Cardiac septum (tissue), 1 donor: ENCODE measurements around the gene CD300LD. TPM values are rescaled to one million over a fixed set of nuclear protein-coding genes. Genes with fewer than 3 reads are reported as not detected.
"Not testable (repeated sequence)": the region's sequence is repeated elsewhere in the genome, so short reads cannot be mapped to it uniquely, and the experiment has no call there.

Experiments used
- DNase-seq: peaks from one replicate; pipeline ENCODE4 v3.0.0-alpha.2; 2020; ENCODE audit warnings: low spot score
- intact Hi-C: fragments of 100-400 bp; cut with DNase I; formaldehyde crosslinking; loops from one replicate; pipeline ENCODE4 v1.14.0; 2022
- total RNA-seq: library from RNA; stranded (reverse); fragmentation: NEBNext Ultra II Directional; extraction: Animal tissue kit (Norgen Biotek cat#: 25700); gene quantifications from one replicate; pipeline ENCODE4 v1.2.1, GENCODE V29; 2021
- donor health status: DM: no; HTN: no; CAD: no.

The CD300LD gene
- total RNA-seq, 1 donor from 2014 or later = not detected

DNA sequence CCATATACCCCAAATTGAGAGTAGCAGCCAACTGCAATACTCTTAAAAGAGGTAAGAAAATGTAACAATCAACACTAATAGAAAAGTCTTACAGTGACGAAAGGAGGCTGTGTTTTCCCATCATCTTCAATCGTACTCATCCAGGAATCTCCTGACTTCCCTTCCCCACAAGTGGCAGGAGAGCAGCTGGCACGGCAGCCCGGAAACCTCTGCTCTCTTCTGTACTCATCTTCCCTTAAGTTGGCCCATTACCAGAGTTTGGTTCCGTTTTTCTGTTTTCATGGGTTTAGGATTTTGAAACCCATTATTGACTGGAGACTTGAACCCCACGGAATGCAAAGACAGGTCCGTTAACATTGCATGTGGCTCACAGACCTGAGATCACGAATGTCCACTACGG, 13.1 kb downstream of the CD300LD start:
- DNase-seq = no peak
- intact Hi-C loops = no loop called here

DNA sequence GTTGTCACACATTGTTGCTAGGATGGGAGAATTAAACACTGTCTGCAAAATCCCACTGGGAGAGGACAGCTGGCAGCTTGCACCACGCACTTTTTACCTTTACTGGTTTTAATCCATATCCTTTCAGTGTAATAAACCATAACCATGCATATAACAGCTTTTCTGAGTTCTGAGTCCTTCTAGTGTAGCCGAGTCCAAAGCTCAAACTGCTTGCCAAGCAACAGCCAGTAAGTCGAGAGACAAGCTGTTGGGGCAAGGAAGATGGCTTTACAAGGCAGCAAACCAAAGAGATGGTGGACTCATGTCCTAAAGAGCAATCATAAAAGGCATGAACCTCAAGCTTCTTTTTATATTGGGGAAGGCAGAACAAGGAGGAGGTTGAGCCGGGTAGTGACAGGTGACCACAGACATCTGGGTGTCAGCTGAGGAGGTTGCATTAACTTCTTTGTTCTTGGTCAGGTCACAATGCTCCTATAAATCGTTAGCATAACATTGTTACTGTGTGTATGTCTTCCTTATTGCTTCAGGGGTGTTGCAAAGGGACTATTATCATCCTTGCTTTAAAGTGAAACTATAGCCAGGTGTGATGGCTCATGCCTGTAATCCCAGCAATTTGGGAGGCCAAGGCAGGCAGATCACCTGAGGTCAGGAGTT, 17.5 kb downstream of the CD300LD start:
- intact Hi-C loops = no loop called here

DNA sequence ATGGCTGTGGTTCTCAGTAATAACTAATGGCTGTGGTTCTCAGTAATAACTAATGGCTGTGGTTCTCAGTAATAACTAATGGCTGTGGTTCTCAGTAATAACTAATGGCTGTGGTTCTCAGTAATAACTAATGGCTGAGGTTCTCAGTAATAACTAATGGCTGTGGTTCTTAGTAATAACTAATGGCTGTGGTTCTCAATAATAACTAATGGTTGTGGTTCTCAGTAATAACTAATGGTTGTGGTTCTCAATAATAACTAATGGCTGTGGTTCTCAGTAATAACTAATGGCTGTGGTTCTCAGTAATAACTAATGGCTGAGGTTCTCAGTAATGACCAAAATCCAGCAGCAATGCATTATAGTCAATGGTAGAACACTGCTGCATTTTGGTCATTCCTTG, 18.4 kb downstream of the CD300LD start:
- DNase-seq, intact Hi-C loops: not testable (repeated sequence)

More for the DNA sequence above, 17.5 kb downstream of the CD300LD start:
- no peak for DNase-seq

DNA sequence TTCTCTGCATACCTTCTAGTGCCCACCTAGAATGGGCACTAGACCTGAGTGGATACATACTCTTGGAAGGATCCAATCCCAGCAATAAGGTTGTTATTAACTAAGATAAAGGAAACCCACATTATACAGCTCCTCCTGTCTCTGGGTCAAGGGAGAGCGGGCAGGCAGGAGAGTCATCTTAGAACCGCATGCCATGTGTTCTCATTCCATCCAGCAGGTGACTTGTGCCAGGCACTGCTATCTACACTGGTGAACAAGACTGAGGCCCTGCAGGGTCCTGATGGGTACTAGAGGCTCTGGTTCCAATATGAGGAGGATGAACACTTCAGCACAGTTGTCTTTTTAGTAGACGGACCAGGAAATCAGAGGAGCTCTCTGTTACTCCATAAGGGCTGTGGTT, 18.9 kb downstream of the CD300LD start:
- DNase-seq = no peak
- intact Hi-C loops = no loop called here

DNA sequence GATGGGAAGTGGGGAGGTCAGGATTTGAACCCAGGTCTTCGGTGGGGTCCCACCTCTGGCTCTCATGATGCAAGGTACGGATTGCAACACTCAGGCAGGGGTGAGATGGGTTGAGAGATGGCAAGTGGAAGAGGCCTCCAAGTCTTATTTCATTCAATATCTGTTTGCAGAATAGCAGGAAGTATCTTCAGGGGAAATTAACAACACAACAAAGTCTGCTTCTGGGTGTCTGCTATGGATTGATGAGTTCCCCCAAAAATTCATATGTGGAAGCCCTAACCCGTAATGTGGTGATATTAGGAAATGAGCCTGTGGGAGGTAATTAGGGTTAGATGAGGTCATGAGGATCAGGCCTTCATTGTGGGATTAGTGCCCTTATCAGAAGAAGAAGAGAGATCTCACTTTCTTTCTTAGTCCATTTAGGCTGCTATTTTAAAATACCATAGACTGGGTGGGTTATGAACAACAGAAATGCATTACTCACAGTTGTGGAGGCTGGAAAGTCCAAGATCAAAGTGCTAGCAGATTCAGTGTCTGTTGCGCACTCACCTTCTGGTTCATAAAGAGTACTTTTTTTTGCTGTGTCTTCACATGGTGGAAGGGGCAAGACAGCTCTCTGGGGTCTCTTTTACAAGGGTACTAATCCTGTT, 20.3 kb downstream of the CD300LD start:
- no peak for DNase-seq
- intact Hi-C loops = no loop called here

DNA sequence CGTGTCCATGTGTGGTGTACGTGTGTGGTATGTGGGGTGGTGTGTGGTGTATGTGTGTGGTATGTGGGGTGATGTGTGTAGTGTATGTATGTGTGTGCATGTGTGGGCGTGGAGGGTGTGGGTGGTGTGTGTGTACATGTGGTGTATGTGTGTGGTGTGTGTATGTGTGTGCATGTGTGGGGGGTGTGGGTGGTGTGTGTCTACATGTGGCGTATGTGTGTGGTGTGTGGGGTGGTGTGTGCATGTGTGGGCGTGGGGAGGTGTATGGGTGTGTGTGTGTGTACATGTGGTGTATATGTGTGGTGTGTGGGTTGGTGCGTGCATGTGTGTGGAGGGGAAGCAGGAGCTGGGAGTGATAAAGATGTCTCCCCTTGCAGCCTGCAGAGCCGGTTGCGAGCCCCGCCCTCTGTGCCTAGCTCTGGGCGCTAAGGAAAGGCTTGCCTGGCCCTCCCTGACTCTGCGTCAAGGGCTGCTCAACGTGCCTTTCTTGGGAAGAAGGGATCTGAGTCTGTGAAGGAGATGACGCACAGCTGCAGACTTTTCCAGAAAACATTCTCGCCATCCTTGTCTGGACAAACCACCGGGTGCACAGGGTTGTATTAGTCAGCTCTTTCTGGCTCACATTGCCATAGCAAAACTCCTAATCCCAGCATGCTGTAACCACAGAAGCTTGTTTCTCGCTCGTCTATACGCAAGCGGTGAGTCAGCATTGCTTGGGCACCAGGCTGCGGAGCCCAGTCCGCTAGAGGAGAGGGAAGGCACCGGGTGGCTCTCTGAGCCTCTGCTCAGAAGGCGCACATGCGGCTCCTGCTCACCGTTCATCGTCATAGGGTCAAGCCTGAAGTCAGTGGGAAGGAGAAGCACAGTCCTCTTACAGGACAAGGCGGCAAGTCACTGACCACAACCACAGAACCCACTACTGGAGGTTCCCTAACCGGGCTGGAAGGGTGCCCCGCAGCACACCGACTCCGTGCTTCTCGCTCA, 22.8 kb downstream of the CD300LD start:
- intact Hi-C loops = loop anchor here (10.0 kb wide), 1 partner anchor 165 kb away; the partner anchor contains the start of gene RAB37

DNA sequence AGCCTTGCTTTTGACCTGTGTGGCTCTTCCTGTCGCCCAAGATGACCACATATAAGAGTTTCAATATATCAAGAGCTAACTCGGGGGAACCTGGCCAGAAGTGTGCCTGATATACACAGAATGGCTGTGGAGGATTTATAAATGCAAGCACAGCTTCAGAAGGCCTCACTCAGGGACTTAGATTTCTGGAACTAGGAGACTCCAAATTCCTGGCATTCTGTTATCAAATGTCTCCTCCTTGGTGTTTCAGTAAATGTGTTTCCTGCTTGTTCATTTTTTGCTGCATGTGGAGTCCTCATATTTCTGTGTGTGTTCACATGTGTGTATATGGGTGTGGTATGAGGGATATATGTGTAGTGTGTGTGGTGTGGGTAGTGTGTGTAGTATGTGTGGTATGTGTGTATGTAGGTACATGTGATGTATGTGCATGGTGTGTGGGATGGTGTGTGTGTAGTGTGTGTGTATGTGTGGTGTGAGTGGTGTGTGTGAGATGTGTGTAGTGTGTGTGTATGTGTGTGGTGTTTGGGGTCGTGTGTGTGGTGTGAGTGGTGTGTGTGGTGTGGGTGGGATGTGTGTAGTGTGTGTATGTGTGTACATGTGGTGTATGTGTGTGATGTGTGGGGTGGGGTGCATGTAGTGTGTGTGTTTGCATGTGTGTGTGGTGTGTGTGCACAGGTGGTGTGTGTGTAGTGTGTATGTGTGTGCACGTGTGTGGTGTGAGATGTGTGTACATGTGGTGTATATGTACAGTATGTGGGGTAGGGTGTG, 23.8 kb downstream of the CD300LD start:
- no peak for DNase-seq
- intact Hi-C loops = loop anchor here (10.0 kb wide), 1 partner anchor 167 kb away; the partner anchor contains the start of gene RAB37

More for the DNA sequence above, 22.8 kb downstream of the CD300LD start:
- DNase-seq = no peak

DNA sequence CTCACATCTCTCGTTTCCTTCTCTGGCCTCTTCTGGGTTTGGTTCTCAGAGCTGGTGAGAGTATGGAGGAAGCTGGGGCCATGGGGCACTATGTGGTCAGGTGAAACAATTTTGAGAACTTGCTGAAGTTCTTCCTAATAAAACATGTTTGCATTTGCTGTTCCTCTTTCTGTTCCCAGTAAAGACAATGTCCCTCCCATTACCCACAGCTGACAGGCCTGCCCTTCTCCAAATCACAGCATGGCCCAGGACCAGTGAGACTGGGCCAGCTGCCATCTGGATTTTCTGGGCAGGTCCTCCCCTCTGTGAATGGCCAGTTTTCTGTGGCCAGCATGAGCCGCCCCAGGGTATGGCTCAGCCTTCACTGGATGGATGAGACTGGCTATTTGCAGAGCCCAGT, 24.7 kb downstream of the CD300LD start, which contains the start of gene CD300H:
Gene CD300H, minus strand, starts transcription at position 113 of the 400 bp plus-strand sequence.
- intact Hi-C loops = loop anchor here (10.0 kb wide), 1 partner anchor 167 kb away; the partner anchor contains the start of gene RAB37

DNA sequence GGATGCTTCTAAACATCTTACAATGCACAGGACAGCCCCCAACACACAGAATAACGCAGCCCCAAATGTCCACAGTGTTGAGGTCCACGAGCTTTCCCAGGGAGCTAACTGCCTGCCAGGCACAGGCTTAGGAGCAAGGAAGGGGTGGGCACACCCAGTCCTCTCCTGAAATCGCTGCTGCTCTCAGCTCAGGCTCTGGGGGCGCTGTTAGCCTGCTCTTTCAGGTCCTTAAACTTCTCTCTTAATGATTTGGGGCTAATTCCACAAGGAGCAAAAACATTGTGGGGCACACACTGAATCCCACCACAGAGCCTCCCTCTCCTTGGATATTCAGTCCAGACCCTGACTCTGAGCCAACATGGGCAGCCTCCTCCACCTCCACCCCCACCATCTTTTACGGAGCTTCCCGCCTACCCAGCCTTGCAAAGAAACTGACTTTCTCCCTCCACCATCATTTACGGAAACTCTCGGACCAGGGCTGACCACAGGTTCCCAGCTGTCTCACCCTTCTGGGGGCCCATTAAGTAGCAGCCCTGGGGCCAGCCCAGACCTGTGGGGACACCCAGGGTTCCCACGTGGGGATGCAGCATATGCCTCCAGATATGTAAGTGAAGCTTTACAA, 25.8 kb downstream of the CD300LD start:
- no peak for DNase-seq
- intact Hi-C loops = loop anchor here (10.0 kb wide), 1 partner anchor 169 kb away; the partner anchor contains the start of gene RAB37

More for the DNA sequence above, 24.7 kb downstream of the CD300LD start, which contains the start of gene CD300H:
- no peak for DNase-seq

DNA sequence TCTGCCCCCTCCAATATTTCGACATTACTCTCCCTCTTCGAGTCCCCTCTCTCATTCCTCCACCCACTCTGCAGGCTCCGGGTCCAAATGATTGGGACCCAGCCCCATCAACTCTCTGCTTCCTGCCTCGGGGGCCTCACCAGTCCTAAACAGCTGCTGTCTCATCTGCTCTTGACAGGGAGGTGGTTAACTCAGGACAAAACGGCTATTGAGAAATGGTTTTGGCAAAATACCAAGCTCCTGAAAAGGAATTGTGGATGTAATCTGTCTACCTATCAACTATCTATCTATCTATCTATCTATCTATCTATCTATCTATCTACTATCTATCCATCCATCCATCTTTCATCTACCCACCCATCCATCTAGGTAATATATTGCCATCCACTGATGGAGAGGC, 27.0 kb downstream of the CD300LD start:
- intact Hi-C loops = loop anchor here (10.0 kb wide), 1 partner anchor 170 kb away; the partner anchor contains the start of gene RAB37
- DNase-seq = no peak

DNA sequence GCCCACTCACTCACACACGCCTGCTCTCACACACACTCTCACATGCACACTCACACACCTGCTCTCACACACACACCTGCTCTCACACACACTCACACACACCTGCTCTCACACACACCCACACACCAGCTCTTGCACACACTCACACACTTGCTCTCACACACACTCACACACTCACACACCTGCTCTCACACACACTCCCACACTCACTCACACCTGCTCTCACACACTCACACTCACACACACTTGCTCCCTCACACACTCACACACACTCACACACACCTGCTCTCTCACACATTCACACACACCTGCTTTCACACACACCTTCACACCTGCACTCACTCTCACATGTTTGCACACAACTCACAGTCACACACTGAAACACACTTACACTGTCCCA, 28.7 kb downstream of the CD300LD start:
- DNase-seq = no peak
- intact Hi-C loops = loop anchor here (10.0 kb wide), 1 partner anchor 171 kb away; the partner anchor contains the start of gene RAB37

DNA sequence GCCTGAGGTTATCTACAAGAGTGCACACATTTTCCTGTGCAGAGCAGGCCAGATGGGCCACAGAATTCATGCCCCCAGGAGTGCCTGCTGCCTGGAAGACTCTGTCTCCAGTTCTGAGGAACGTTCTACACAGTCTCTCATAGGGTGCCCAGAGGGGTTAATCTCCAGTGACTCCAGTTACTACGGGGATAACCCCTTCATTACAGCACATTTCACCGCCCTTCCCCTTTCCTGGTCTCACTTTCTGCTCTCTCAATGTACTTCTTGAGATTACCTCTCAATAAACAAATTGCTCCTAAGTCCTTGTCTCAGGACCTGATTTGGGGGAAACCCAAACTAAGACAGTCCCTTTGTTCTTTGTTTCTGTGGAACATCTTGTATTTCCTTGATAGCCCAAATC, 30.5 kb downstream of the CD300LD start:
- intact Hi-C loops = loop anchor here (10.0 kb wide), 1 partner anchor 173 kb away; the partner anchor contains the start of gene RAB37
- no peak for DNase-seq

DNA sequence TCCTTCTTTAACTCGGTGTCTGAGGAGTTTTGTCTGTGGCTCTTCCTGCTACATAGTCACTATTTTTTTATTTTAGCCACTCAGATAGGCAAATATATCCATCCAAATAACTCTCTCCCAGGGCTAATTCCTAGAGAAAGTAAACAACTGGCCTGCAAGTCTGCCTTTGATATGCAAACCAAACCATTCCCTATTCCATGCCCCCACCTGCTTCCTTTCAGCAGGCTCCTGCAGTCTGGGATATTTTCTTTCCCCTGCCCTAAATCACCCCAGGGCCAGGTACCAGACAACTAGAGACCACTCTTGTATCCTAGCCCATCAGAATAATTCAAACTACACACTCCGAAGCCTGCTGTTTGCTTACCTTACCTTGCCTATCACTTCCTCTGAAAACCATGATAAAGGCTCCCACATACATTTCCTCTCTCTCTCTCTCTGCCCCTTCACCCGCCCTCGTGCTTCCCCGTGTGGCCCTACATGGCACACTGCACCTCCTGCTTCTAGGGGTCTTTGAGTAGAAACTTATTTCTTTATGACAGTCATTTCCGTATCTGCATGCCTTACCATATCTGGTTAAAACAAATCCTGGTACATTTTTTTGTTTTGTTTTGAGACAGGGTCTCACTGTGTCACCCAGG, 33.1 kb downstream of the CD300LD start:
- intact Hi-C loops = no loop called here
- DNase-seq = no peak

DNA sequence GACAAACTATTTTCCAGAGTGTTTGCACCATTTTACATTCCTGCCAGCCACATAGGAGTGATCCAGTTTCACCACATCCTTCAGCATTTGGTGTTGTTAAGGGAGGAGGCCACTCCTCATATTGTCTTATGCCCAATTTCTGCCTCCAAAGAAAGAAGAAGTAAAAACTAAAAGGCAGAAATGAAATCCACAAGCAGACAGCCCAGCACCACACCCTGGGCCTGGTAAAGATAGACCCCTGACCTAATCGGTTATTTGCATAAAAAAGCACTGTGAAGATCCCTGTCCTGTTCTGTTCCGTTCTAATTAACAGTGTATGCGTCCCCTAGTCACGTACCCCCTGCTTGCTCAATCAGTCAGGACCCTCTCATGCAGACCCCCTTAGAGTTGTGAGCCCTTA, 33.7 kb downstream of the CD300LD start:
- DNase-seq, intact Hi-C loops: not testable (repeated sequence)

DNA sequence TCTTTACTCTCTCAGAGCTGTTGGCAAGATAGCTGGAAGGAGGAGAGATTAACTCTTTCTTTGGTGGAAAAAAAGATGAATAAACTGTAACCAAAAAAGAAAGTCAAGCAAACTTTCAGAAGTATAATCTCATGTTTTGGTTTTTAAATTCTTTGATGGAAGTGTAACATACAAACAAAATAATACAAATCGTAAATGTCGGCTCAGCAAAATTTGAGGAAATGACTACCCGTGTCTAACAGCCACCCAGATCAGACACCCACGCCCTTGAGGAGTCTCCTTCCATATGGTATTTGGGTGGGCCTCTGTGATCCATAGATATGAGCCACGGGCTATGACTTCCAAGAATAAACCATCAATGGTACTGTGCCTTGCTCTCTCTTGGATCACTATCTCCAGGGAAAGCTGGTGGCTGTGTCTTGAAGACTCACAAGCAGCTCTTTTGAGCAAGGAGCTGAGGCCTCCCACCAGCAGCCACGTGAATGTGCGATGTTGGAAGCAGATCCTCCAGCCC, 36.6 kb downstream of the CD300LD start:
- no peak for DNase-seq
- intact Hi-C loops = no loop called here

DNA sequence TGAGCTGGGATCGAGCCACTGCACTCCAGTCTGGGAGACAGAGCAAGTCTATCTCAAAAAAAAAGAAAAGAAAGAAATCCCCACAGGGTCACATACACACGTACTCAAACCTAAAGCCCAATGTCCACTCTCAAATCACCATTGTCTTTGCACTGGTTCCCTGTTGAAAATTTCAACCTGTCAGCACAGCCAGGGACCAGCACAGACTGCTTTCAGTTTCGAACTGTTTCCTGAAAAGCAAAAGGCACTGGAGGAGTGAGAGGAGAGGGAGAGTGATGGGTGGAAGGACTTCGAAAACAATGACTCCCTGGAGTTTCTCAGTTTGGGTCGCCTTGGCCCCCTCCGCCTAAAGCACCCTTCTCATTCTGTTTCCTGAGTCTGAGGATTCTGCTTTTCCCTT, 37.2 kb downstream of the CD300LD start:
- intact Hi-C loops = no loop called here
- no peak for DNase-seq

DNA sequence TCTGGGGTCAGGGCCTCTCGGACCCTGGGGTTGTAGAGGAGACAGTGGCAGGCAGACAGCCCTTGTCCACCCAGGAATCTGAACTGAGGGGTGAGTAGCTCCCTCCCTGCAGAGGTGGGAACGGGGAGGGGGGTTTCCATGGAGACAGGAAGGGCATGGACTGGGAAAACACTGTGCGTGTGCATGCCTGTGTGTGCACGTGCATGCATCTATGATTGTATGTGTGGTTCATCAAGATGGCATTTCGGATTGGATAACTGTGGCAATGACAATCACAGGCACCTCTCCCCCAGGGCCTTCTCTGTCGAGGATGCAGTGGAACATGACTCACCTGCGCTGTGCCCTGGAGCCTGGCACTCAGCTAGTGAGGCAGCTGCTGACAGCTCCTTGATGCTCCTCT, 40.0 kb downstream of the CD300LD start:
- intact Hi-C loops = no loop called here

DNA sequence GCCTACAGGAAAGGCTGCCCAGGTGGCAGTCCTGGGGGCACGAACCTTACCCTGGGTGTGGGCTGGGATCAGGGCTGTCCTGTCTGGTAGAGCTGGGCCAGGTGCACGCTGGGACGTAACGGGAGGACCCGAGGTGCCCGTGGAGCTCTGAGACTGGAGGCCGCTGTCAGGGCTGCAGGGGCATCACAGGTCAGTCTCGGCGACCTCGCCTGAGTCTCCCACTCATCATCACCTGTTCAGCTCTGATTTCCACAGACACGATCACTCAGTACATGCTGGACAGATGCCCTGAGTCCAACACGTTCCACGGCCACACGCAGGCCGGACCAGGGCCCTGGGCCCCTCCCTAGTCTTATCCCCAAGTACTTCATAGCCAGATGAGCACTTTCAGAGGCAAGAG, 41.5 kb downstream of the CD300LD start:
- intact Hi-C loops = no loop called here
- DNase-seq = no peak

More for the DNA sequence above, 40.0 kb downstream of the CD300LD start:
- no peak for DNase-seq
